ENCODE data around the gene ADAD2. TPM values are rescaled to one million over a fixed set of nuclear protein-coding genes. Genes with fewer than 3 reads are reported as not detected.
"Not testable (repeated sequence)": the region's sequence is repeated elsewhere in the genome, so short reads cannot be mapped to it uniquely, and the experiment has no call there.

The ADAD2 gene
- total RNA-seq, 1 donor from 2014 or later: not detected

DNA sequence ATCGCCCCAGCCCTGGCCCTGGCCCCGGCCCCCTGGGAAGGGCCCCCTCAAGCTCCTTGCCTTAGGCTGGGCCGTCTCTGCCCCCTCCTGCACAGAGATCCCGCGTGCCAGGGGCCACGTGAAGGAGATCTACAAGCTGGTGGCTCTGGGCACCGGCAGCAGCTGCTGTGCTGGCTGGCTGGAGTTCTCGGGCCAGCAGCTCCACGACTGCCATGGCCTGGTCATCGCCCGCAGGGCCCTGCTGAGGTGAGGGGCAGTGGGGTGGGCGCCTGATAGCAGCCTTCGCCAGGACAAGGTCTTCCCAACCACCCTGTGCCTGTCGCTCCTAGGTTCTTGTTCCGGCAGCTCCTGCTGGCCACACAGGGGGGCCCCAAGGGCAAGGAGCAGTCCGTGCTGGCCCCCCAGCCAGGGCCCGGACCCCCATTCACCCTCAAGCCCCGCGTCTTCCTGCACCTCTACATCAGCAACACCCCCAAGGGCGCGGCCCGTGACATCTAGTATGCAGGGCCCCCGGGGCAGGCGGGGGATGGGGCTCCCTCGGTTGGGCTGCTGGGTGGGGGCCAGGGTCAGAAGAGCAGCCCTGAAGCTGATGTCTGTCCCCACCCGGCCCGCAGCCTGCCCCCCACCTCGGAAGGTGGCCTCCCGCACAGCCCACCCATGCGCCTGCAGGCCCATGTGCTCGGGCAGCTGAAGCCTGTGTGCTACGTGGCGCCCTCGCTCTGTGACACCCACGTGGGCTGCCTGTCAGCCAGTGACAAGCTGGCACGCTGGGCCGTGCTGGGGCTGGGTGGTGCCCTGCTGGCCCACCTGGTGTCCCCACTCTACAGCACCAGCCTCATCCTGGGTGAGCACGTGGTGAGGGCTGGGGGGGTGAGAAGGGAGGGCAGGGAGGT lies 4.5 kb downstream of the ADAD2 start:
- intact Hi-C loops (cut with micrococcal nuclease): no loop called here

GRCh38 chr16:84196101-84196500 lies 5.1 kb downstream of the ADAD2 start:
- intact Hi-C loops (cut with micrococcal nuclease): no loop called here

DNA sequence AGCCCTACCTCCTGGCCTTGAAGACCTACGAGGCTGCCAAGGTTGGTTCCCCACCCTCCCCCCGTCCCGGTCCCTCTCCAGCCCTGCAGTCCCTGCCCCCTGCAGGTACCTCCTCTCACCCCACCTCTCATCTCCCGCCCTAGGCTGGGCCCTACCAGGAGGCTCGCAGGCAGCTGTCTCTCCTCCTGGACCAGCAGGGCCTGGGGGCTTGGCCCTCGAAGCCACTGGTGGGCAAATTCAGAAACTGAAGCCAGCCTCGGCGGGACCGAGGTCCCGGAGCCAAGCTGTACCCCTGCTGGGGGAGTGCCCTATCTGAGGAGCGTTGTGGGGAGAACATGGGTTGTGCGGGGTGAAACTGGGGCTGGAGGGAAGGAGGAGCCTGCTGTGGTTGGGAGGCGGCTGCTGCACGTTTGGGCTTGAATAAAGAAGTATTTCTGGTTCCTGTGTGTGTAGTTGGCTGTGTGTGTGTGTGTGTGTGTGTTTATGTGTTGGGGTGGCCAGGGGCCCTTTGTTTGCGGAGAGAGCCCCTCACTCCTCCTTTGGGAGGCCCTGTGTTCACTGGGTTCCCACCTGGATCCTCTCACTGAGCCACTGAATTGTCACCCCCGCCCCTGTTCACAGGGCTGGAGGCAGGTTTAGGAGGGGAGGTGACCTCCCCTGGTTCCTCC lies 5.9 kb downstream of the ADAD2 start:
- intact Hi-C loops (cut with micrococcal nuclease): no loop called here

- intact Hi-C loops (cut with micrococcal nuclease): no loop called here
Measured at GRCh38 chr16:84197466-84198128, 6.6 kb downstream of the ADAD2 start.

- intact Hi-C loops (cut with micrococcal nuclease): no loop called here
Measured at GRCh38 chr16:84198401-84198800, 7.4 kb downstream of the ADAD2 start.

GRCh38 chr16:84199097-84199496 lies 8.1 kb downstream of the ADAD2 start:
- intact Hi-C loops (cut with micrococcal nuclease): no loop called here

GRCh38 chr16:84199861-84200260 lies 8.9 kb downstream of the ADAD2 start:
- intact Hi-C loops (cut with micrococcal nuclease): no loop called here

DNA sequence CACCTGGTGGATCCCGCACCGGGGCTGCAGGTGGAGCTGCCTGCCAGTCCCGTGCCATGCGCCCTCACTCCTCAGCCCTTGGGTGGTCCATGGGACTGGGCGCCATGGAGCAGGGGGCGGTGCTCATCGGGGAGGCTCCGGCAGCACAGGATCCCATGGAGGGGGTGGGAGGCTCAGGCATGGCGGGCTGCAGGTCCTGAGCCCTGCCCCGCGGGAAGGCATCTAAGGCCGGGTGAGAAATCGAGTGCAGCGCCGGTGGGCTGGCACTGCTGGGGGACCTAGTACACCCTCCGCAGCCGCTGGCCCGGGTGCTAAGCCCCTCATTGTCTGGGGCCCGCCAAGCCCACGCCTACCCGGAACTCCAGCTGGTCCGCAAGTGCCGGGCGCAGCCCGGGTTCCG lies 13.6 kb downstream of the ADAD2 start:
- intact Hi-C loops (cut with micrococcal nuclease): not testable (repeated sequence)

- intact Hi-C loops (cut with micrococcal nuclease): not testable (repeated sequence)
Measured at GRCh38 chr16:84205123-84205522, 14.2 kb downstream of the ADAD2 start.

GRCh38 chr16:84205976-84206691 lies 15.2 kb downstream of the ADAD2 start:
- intact Hi-C loops (cut with micrococcal nuclease): no loop called here

DNA sequence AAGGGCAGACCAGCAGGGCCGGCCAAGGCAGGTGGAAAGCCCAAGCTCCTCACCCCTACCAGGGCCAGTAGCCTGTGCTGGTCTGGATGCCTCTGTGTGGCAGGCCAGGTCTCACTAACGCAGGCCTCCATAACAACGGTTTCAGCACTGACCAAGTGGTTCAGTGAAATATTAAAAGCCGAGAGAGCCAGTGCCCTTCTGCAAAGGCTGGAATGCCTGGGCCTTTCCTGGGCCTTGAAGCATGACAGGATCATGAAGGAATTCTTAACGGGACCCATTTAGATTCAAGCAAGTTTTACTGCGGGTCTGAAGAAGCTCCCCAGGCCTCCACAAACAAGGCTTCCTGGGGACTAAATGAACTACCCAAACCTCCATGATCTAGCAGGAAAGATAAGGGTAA lies 16.3 kb downstream of the ADAD2 start:
- intact Hi-C loops (cut with micrococcal nuclease): no loop called here

GRCh38 chr16:84207879-84208278 lies 16.9 kb downstream of the ADAD2 start:
- intact Hi-C loops (cut with micrococcal nuclease): no loop called here

- intact Hi-C loops (cut with micrococcal nuclease): no loop called here
Measured at GRCh38 chr16:84209989-84210388, 19.0 kb downstream of the ADAD2 start.

- intact Hi-C loops (cut with micrococcal nuclease): no loop called here
Measured at GRCh38 chr16:84212154-84212553, 21.2 kb downstream of the ADAD2 start.

DNA sequence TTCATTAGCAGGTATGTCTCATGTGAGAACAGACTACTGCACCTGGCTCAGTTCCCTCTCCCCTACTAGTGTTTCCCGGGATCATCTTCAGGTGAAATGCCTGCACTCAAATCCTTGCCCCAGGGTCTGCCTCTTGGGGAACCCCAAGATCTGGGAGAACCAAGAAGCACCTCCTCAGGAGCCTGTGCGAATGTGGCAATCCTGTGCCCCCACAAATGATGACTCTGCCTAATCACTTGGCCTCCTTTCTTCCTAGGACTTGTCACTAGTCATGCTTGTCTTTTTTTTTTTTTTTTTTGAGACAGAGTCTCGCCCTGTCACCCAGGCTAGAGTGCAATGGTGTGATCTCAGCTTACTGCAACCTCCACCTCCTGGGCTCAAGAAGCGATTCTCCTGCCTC lies 21.7 kb downstream of the ADAD2 start:
- intact Hi-C loops (cut with micrococcal nuclease): no loop called here

DNA sequence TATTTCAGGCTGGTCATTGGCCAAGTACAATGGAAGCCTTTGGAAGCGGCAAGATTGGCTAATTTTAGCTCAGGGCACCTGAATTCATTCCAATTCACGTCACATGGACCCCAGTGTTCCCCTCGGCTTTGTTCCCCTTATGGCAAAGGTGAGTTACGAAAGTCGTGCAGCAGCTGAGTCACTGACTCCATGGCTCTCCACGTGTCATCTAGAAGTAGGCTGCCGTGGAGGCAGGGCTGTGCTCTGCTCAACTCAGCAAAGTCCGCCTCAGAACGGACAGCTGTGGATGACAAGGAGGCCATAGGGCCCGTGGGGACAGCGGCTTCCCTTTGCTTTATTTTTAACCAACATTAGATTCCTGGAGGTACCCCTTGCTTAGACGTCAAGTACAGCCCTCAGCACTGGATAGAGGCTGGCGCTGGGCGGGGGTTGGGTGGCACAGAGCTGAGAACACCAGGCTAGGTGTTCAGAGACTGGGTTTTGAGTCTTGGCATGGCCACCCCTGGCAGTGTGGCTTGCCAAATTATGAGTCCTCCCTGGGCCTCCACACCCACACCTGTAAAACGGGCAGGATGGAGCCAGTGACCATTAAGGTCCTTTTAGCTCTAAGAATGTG lies 23.6 kb downstream of the ADAD2 start:
- intact Hi-C loops (cut with micrococcal nuclease): no loop called here

- intact Hi-C loops (cut with micrococcal nuclease): no loop called here
Measured at GRCh38 chr16:84215531-84215930, 24.6 kb downstream of the ADAD2 start.

DNA sequence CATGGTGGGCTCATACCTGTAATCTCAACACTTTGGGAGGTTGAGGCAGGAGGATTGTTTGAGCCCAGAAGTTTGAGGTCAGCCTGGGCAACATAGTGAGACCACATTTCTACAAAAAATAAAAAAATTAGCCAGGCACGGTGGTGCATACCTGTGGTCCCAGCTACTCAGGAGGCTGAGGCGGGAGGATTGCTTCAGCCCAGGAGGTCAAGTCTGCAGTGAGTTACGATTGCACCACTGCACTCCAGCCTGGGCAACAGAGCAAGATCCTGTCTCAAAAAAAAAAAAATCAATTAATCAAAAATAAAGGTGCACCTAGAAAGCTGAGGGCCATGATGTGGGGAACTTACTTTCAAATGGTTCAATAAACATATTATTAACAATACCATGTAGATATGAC lies 25.2 kb downstream of the ADAD2 start:
- intact Hi-C loops (cut with micrococcal nuclease): not testable (repeated sequence)

- intact Hi-C loops (cut with micrococcal nuclease): no loop called here
Measured at GRCh38 chr16:84218176-84218823, 27.3 kb downstream of the ADAD2 start.

GRCh38 chr16:84218956-84219355 lies 28.0 kb downstream of the ADAD2 start:
- intact Hi-C loops (cut with micrococcal nuclease): no loop called here

GRCh38 chr16:84220851-84221250 lies 29.9 kb downstream of the ADAD2 start:
- intact Hi-C loops (cut with micrococcal nuclease): no loop called here

Measured in T-helper 1 cell treated with Interleukin-12 subunit alpha and Interleukin-12 subunit beta and Interleukin-4 antibody, amounts not matched to agents 30 ng/mL and 1 ng/mL, for 36 hours (primary cell).